GM18951 (cell line): Measurements from ENCODE around the gene TNPO2.
A peak's percentile ranks its signal among the peaks of the same experiment; 100 is the strongest.
"Not testable (repeated sequence)": the region's sequence is repeated elsewhere in the genome, so short reads cannot be mapped to it uniquely, and the experiment has no call there.

Experiments used
- POLR2A ChIP-seq: IDR thresholded peaks from 4 replicates; pipeline ENCODE4 v1.6.1; 2011; ENCODE audit warnings: mild to moderate bottlenecking; ENCODE audit not compliant: insufficient read length, insufficient read depth; ENCODE audit errors: extremely low read depth
- in situ Hi-C: fragments of 300-500 bp; cut with MboI; formaldehyde crosslinking; loops from one replicate; pipeline ENCODE4 v1.12.0; 2022; ENCODE audit warnings: low sequenced_read_pairs, mixed read lengths, inconsistent platforms; ENCODE audit not compliant: unreplicated experiment

Gene TNPO2

DNA sequence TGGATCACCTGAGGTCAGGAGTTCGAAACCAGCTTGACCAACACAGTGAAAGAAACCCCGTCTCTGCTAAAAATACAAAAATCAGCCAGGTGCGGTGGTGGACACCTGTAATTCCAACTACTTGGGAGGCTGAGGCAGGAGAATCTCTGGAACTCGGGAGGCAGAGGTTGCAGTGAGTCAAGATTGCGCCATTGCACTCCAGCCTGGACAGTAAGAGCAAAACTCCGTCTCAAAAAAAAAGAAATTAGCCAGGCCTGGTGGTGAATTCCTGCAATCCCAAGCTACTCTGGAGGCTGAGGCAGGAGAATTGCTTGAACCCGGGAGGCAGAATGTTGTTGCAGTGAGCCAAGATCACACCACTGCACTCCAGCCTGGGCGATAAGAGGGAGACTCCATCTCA, 15.1 kb downstream of the TNPO2 start:
- in situ Hi-C loops: no loop called here
- TF ChIP-seq POLR2A: no peak

DNA sequence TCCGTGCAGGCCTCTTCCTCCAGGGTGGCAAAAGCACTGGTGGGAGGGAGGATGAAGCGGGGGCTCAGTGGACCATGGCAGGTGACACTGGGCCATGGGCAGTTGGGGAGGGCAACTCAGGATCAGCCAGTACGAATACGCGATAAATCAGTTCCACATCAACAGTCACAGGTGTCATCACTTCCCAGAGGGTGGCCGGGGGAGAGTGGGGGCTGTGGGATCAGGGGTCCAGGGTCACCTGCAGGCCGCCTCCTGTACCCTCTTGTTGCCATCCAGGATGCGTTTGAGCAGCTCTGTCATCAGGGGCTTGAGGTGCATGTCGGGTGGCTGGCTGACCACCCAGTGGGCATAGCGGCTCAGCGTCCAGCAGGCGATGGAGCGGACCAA, 17.4 kb downstream of the TNPO2 start:
- in situ Hi-C loops: no loop called here
- no peak for TF ChIP-seq POLR2A

DNA sequence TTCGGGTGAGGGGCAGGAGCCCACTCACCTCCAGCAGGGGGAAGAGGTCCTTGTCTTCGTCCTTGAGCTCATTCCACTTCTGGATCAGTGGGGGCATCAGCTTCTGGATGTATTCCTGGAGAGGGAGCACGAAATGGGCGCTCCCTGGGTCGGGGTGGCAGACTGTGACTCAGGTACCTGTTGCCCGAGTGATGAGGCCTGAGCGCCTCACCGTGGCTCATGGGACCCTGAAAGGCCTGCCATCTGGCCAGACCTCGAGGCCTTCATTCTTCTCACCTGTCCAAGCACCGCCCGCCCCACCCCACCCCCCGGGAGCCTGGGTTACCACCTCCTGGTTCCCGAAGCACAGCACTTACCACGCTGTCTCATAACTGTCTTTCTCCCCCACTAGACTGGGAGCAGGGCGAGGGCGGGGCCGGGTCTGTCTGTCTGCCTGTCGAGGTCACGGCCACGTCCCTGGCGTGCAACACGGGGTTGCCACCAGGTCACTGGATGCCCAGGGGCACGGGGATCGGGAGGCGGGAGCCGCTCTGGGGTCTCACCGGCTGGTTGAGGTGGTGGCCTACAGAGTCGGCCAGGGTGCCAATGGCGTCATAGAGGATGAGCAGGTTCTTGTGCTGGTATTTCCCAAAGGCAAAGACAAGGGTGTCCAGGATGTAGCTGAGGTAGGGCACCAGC, 17.9 kb downstream of the TNPO2 start:
- in situ Hi-C loops: no loop called here
- TF ChIP-seq POLR2A: no peak

DNA sequence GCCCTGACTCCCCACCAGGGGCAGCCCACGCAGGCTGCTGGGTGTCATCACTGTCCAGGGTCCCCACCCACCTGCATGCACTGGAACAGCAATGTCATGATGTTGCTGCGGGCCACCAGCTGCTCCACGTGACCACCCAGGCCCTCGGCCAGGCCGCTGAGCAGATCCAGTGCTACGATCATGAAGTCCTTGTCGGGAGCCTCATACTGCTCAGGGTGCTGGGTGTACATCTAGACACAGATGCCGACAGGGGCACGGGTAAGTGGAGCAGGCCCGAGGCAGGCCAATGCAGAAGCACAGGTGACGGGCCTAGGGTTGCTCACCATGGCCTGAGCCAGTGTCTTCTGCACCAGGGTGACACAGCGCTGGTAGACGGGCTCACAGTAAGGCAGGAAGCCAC, 18.6 kb downstream of the TNPO2 start:
- no peak for TF ChIP-seq POLR2A
- in situ Hi-C loops: no loop called here

DNA sequence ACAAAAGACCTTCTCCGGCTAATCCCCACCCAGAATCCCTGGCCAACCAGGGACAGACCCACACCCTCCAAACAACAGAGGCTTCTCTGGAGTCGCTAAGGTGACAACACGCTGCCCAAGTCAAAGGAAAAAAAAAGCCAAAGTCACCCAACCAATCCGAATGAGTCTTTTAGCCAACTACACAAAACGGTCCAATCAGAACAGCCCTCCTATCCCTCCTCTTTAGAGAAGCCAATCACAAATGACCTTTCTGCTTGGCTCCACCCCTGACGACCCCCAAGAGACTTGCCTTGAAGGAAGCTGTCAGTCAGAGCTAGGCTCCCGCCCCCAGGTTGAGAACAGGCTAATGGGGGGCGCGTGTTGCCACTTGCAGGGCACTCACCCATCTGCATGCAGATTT, 20.7 kb downstream of the TNPO2 start:
- TF ChIP-seq POLR2A: no peak
- in situ Hi-C loops: no loop called here

- in situ Hi-C loops: no loop called here
- TF ChIP-seq POLR2A: no peak
Observed at GRCh38 chr19:12701596-12702282, 22.0 kb downstream of the TNPO2 start.

GRCh38 chr19:12698138-12698537, 25.6 kb downstream of the TNPO2 start:
- no peak for TF ChIP-seq POLR2A
- in situ Hi-C loops: no loop called here

DNA sequence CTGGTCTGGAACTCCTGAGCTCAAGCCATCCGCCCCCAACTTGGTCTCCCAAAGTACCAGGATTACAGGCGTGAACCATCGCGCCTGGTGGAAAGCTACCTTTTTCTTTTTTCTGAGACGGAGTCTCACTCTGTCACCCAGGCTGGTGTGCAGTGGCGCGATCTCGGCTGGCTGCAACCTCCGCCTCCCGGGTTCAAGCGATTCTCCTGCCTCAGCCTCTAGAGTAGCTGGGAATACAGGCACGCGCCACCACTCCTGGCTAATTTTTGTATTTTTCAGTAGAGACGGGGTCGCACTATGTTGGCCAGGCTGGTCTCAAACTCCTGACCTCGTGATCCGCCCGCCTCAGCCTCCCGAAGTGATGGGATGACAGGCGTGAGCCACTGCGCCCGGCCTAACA, 26.3 kb downstream of the TNPO2 start:
- in situ Hi-C loops: not testable (repeated sequence)

DNA sequence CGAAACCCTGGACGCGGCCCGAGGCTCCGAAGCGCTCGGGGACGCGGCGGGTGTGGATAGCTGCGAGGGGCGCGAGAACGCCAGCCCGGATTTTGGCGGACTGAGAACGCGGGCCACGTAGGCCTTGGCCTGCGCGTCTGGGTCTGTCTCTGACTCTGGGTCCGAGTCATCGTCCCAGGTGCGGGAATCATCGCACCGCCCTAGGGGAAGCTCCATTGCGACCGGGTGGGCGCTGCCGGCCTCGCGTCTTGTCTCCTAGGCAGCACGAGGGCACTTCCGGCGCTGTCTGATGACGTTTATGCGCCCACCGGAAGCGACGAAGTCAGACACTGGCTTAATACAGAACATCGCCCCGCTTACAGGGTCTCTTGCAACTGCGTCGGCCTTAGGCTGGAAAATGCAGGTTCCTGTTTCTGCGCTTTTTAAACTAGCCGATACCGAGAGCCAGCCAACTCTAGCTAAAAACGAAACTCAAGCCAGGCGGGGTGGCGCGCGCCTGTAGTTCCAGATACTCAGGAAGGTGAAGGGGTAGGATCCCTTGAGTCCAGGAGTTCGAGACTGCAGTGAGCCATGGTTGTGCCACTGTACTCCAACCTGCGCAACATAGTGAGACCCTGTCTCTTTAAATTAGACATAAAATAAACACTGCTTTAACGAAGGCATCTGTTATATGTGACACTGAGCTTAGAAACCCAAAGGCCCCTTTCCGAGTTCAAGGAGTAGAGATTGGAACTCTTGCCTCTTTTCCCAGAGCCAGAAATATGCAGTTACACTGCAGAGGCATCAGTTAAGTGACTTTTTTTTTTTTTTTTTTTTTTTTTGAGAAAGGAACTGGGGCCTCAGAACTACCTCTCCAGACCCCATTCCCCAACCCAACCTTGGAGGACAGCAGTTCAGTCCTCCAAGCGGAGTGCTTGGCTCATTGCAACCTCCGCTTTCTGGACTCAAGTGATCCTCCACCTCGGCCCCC, 27.1 kb downstream of the TNPO2 start, which contains the start of gene FBXW9:
Gene FBXW9 (minus strand): TSS at position 266 of the 970 bp plus-strand sequence. CDS start 50 bp downstream, at position 216.
- TF ChIP-seq POLR2A: peak; percentile 77
- in situ Hi-C loops: no loop called here

GRCh38 chr19:12695997-12696365, 27.8 kb downstream of the TNPO2 start:
- no peak for TF ChIP-seq POLR2A
- in situ Hi-C loops: no loop called here

- no peak for TF ChIP-seq POLR2A
- in situ Hi-C loops: no loop called here
Observed at GRCh38 chr19:12695514-12695913, 28.2 kb downstream of the TNPO2 start.

DNA sequence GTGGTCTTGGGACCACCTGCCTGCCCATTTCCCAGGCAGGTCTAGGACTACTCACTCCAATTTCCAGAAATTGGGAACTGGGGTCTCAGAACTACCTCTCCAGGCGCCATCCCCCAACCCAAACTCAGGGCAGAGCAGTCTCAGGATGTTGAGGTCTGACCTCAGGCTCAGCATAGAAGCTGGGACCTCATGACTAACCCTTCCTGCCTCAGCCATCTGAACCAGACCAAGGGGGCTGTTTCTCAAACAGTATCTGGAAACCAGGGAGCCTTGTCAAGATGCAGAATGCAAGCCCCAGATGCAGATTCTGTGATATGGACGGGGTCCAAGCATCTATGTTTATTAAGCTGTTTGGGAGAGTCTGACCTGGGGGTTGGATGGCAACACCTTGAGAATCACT, 28.6 kb downstream of the TNPO2 start:
- TF ChIP-seq POLR2A: no peak
- in situ Hi-C loops: no loop called here

- in situ Hi-C loops: no loop called here
- no peak for TF ChIP-seq POLR2A
Observed at GRCh38 chr19:12694641-12695040, 29.1 kb downstream of the TNPO2 start.

- in situ Hi-C loops: no loop called here
- no peak for TF ChIP-seq POLR2A
Observed at GRCh38 chr19:12692960-12693359, 30.8 kb downstream of the TNPO2 start.
